Fibroblast of the conjunctiva (primary cell): ENCODE measurements around the gene ZC3H13.

Experiments
- DNase-seq: peaks from one replicate; pipeline ENCODE4 v3.0.0-alpha.2; 2010; ENCODE audit warnings: low read depth

ZC3H13 gene, protein sequence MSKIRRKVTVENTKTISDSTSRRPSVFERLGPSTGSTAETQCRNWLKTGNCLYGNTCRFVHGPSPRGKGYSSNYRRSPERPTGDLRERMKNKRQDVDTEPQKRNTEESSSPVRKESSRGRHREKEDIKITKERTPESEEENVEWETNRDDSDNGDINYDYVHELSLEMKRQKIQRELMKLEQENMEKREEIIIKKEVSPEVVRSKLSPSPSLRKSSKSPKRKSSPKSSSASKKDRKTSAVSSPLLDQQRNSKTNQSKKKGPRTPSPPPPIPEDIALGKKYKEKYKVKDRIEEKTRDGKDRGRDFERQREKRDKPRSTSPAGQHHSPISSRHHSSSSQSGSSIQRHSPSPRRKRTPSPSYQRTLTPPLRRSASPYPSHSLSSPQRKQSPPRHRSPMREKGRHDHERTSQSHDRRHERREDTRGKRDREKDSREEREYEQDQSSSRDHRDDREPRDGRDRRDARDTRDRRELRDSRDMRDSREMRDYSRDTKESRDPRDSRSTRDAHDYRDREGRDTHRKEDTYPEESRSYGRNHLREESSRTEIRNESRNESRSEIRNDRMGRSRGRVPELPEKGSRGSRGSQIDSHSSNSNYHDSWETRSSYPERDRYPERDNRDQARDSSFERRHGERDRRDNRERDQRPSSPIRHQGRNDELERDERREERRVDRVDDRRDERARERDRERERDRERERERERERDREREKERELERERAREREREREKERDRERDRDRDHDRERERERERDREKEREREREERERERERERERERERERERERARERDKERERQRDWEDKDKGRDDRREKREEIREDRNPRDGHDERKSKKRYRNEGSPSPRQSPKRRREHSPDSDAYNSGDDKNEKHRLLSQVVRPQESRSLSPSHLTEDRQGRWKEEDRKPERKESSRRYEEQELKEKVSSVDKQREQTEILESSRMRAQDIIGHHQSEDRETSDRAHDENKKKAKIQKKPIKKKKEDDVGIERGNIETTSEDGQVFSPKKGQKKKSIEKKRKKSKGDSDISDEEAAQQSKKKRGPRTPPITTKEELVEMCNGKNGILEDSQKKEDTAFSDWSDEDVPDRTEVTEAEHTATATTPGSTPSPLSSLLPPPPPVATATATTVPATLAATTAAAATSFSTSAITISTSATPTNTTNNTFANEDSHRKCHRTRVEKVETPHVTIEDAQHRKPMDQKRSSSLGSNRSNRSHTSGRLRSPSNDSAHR (N-terminal part only)

DNA sequence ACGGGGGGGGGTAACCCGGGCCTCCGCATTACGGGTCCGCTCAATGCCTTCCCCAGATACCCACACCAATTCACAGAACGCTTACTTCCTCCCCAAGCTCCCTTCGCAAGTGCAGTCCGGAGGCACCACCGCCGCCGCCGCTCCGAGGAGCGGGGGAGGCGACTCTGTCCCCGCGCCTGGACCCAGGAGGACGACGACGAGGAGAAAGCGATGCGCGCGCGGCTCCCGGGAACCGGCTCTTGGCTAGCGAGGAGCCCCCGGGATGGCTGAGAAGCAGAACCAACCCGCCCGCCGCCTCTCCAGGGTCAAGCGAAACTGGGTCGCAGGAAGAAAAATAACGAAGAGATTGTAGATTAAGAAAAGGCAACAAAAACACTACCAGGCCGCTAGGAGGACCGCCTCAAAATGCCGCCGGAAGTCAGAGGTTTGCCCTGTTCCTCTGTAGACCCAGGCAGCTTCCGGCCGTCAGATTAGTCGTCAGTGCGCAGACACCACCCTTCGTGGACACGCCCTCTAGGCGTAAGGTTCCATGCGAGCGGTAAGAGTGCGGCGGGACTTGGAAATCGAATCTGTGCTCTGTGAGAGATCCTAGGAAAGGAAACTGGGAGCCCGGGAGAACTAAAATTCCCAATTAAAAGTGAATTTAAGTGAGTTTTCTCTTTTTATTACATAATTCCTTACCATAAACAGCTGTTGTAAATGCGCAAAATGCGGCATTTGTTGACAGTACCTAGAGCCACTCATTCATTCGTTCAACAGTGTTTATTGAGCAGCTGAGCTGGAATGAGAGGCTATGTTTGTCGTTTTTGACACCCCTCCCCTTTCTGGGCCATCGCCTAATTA lies at the start of gene ZC3H13:
ZC3H13 (minus strand) TSS at position 428 of the 843 bp plus-strand sequence. CDS start 7,239 bp downstream, outside the sequence.
- DNase-seq, result peak; percentile 90

DNA sequence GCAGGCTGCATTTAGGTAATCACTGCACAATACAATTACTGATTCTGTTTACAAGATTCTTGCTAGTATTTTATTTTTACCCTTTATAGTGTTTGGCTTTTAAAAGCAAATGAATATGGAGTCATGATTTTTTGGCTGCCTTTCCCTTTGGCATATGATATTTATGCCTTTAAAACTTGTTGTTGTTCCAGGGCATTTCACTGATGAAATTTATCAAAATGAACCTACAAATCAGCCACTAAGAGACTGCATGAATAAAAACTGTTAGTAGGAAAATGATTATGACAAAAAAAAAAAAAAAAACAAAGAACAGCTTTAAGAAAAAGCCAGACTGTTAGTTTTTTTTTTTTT lies 49.7 kb upstream of the ZC3H13 start:
- DNase-seq, result no peak

DNA sequence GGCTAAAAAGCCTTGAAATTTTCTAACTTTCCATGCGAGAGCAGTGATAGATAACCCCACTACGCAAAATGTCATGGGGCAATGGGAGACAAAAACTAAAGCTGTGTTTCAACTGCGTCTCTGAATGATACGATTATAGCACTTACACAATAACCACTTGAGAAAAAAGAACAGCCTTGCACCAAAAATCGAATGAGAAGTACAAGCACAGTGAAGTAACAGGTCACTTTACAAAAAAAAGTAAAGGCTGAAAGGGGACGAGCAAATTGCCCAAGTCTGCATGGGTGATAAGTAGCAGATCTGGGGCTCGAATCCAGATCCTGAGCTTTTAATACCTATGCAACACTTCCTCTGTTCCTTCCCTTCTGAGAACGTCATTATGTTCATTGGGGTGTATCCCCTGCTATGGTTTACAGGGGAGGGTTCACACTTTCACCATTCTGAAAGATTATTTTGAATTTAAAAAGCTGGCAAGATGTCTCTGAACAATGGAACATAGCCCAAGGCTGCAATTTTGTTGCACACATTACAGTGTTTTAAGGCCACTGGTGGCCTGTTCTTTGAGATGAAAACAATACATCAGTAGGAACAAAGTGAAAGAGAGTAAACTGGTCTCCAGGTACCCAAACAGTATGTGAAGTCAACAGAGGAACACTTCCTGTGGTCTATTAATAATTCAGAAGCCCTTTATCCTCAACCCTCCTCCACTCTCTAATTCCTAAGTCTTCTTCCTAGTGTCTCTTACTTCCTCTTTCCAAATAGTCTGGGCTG lies 49.1 kb upstream of the ZC3H13 start:
- no peak for DNase-seq

DNA sequence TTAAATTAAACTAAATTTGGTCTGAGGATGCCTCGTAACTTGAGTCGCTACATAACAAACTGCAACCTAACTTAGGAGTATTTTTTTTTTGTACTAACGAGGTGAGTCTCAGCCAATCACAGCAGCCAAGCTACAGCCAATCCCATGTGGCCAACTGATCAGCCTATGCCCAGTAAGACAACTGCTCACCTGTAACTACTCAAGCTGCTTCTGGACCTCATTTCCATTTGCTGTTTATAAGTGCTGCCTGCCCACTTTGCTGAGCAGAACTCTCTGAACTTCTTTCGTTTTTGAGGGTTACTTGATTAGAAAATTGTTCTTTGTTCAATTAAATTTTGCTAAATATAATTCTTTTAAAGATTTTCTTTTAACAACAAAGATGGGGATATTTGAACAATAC lies 48.5 kb upstream of the ZC3H13 start:
- no peak for DNase-seq

DNA sequence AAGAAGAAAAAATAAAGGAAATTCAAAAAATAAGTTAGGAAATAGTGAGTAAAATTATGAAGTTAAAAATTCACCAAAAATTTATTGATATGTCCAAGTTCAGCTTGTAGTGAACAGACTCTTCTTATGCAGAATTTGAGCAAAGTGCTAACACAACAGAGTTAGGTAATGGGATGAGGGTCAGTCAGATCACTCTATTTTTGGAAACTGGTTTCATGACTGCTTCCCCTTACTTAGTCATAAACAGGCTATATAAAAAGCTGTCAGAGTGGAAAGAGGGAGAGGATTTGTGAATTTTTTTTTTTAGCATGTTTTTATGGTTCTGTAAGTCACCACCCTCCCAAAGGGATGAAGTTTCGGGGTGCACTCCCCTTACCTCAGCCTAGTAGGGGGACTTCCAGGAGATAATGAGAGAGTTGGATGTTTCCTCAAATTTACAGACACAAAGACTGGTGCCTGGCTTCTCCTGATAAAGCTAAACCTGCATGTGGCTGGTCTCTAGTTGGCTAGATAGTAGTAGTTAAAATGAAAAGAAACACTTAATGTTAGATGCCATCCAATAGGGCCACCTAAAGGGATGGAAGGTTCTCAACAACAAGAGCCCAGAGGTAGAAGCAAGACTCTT lies 47.8 kb upstream of the ZC3H13 start:
- no peak for DNase-seq

DNA sequence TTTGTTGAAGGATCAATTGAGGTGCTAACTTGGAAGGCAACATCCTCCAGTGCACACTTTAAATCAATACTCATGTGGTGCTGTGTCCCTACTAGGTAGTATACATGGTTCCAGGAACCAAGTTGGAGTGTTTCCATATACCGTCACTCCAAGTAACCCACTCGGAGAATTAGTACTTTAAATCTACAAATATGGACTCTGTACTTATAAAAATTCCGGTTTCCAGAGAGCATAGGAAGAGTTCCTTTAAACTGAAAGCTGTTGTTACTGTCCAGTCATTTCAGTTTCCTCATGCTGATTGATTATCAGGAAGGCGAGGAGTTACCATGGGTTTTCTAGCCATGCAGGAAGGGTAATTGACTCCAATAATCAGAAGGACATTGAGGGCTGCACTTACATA lies 45.1 kb upstream of the ZC3H13 start:
- DNase-seq, result no peak

DNA sequence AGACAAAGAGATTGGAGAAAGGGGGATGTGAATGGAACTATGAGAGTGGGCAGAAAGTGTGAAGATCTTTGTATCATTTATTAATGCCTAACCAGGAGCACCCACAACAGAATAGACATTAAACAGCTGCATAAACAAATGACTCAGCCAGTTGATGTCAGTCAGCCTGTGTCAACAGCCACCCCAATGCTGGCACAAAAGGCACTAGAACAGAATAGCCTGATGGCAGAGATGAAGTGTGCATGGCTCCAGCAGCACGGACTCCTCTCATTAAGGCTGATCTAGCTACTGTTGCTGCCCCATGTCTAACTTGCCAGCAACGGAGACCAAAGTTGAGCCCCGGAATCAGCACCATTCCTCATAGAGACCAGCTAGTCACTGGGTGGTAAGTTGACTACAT lies 44.5 kb upstream of the ZC3H13 start:
- no peak for DNase-seq

DNA sequence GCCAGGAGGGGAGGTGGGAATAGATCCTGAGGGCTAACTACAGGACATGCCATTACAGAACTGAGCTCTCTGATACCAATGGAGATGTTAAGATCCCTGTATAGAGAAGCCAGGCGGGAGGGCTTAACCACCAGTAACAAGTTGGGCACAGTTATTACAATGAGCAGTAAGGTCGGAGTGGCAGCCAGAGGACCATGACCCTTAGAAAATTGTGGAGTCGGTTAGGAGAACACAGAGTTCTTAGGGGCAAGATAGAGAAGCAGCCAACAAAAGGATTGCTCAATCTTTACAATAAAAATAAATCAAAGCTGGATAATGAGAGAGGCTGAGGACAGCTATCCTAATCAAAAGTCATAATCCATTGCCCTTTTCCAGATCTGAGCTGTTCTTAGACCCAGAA lies 41.9 kb upstream of the ZC3H13 start:
- DNase-seq, result no peak

DNA sequence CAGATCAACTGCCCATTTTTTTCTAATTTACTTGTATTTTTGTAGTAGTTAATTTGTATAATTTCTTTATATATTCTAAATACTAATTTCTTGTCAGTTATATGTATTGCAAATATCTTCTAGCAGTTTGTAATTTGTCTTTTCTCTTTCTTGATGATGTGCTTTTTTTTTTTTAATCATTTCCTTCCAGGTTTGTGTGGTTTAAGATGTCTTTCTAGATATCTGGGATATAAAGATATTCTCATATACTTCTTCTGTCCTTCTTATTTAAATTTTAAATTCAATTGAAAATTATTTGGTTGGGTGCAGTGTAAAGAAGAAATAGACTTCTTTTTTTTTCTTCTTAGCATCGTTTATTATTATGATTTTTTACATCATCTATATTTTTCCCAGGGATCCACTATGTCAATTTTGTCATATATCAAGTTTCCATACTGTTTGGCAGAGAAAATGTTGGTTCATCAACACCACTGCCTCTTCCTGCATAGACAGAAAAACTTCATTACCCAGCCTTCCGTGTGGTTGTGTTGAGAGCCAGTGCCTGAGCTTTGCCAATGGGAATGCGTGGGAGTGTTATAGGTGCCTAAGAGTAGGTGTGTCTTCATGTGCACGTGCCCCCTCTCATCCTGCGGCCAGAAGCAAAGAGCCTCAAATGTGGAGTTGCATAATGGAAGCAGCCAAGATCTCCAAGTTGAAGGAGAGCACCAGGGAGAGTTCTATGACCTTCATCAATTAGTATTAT lies 36.4 kb upstream of the ZC3H13 start:
- no peak for DNase-seq

DNA sequence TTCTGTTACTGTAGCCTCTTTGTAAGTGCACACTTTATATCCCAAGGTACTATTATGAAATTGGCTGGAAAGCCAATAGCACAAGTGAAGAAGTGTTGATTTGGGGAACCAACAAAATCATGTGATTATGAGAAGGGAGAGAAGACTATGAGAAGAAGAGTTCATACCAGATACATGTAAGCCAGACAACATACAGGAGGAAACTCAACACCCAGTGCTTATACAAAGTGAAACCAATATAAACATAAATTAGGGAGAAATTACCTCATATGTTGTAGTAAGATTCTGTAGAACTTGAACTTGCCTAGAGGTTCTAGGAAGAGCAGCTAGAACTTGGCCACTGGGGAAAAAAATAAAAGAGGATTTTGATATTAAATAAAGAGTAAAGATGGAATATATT lies 34.9 kb upstream of the ZC3H13 start:
- no peak for DNase-seq

DNA sequence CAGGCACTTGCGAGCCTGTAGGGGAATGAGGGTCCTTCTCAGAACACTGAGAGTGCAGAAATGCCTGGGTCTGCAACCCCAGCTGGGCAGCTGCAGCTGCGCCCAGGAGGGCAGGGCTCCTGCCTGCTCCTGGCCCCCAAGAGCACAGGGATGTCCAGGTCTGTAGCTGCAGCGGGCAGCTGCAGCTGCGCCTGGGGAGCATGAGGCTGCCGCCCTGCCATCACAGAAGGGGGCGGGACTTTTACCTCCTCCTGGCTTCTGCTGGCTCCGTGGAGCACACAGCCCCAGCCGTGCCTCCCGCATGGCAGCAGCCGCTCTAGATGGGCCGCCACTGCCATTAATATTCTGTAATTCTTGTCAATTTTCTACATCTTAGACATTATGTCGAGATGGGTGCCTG lies 34.4 kb upstream of the ZC3H13 start:
- no peak for DNase-seq

DNA sequence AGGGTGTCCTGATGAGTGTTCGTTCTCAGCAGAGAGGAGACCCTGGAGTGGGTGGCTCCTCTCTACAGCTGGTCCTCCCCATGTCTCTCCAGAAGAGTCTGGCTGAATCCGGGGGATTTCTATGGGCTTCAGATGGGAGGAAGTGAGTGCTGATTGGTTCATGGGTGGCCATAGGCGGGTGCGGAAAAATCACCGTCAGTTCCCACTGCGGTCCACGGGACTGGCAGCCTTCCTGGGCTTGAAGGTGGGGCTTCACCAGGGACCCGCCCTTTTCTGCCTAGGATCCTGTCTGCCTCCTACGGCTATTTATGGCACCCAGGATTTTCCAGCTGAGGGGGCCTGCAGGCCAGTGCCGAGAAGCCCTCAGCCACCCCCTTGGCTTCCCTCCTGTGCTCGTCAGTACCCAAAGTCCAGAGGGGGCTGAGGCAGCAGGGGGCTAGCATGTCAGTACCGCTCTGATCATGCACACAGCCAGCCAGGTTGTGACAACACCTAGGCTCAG lies 33.9 kb upstream of the ZC3H13 start:
- DNase-seq, result no peak

DNA sequence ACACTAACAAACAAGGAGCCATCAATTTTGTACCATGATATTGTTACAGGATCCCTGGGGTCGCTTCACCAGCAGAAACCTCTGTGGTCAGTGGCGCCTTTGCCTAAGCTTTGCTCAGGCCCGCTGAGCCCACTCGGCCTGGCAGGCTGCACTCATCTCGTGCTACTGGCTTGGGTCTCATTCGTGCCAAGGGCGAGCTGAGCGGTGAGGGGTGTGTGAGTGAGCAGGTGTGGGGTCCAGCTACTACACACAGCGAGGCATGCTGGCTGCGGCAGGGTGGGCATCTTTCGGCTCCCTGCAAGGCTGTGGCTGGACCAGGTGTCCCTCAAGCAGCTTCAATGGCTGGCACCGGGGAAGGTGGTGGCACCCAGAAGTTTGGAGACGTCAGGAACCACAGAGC lies 33.2 kb upstream of the ZC3H13 start:
- DNase-seq, result no peak

DNA sequence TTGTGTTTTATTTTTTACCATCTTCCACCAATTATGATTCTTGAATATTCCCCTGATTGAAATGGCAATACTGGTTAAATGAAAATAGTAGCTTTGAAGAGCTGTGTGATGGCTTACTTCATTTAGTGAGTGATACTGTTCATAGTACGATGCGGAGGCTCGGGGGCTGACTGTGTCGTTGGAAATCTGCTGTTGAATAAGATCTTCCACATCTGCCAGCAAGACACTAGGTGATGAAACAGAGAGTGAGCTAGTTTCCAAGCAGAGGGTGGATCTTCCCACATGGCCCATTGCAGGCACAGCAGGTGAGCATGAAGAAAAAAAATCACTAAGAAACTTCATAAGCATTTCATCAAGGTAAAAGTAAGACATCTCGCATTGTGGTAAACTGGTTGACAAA lies 29.8 kb upstream of the ZC3H13 start:
- no peak for DNase-seq

DNA sequence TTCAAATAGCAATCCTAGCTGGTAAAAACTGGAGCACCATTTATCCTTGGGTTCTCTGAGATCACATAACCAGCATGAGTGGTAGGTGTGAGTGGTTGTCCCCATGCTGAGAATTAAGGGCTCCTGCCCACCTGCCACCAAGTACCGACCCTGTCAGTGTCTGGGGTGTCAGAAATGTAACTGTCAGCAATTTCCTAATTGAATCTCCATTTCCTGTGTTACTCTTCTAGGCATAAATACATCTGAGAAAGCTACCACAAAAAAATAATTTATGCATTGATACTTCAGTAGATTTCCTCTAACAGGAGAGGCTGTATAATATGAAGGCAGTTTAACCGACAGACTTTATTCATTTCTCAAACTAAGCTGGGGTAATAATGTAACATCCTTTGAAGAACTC lies 27.2 kb upstream of the ZC3H13 start:
- DNase-seq, result no peak

DNA sequence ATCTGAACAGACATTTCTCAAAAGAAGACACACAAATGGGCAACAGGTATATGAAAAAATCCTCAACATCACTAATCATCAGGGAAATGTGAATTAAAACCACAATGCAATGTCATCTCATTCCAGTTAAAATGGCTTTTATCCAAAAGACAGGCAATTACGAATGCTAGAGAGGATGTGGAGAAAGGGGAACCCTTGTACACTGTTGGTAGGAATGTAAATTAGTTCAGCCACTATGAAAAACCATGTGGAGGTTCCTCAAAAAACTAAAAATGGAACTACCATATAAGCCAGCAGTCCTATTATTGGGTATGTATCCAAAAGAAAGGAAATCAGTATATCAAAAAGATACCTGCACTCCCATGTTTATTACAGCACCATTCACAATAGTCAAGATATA lies 24.7 kb upstream of the ZC3H13 start:
- no peak for DNase-seq

DNA sequence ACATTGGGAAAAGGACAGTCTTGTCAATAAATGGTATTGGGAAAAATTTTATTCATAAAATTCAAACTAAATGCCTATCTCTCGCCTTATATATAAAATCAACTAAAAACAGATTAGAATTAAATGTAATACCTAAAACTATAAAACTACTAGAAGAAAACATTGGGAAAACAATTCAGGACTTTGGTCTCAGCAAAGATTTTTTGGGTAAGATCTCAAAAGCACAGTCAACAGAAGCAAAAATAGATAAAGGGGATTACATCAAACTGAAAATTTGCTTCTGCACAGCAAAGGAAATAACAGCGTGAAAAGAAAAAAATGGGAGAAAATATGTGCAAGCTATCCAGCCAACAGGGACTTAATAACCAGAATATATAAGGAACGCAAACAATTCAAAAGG lies 24.3 kb upstream of the ZC3H13 start:
- no peak for DNase-seq

DNA sequence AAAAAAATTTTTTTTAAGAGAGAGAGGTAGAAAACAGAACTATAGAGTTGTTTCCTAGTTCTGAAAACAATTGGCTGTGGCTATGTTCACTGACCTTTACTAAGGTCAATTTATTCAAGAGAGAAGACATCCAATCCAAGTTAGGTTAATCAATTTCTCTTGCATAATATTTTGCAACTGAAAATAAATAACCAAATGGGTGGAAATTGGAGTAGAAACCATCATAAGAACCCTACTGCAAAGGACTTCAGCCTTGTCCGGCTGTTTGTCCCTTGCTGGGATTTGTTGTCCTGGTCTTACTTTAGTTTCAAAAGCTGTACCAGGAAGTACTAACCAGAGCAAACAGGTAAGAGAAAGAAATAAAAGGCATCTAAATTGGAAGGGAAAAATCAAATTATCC lies 23.3 kb upstream of the ZC3H13 start:
- no peak for DNase-seq

DNA sequence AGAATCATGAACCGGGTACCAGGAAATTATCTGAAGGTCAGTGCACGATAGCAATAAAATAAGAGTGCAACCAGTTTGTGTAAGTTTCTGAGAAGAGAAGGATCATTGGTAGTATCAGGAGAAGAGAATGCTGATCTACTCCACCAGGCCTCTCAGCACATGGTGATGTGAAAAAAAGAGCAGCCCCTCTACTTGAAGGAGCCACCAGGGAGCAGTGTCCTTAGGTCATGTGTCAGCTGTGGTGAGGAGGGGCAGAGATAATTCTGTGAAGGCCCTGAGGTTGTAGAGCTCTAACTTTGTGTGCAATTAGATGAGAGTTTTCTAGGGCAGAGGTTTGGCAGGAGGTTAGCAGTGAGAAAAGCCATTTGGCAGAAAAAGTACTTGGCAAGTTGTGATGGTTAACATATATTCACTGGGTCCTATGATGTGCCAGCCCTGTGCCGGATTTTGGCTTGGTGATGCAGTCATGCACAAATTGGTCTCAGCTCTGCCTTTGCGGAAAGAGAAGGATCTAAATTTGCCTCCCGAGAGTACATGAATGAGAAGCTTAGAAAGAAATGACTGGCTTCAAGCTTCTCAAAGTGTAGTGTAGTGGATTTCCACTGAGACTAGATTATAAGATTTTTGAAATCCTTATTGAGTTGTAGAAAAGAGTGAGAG lies 19.2 kb upstream of the ZC3H13 start:
- DNase-seq, result no peak
